NCI-H2196 (cell line): ENCODE data around the gene RNF145.

Source experiments
- DNase-seq: peaks from one replicate; lab custom pipeline; 2025; ENCODE audit not compliant: unreplicated experiment; lab: John Stamatoyannopoulos, UW

Gene RNF145

DNA sequence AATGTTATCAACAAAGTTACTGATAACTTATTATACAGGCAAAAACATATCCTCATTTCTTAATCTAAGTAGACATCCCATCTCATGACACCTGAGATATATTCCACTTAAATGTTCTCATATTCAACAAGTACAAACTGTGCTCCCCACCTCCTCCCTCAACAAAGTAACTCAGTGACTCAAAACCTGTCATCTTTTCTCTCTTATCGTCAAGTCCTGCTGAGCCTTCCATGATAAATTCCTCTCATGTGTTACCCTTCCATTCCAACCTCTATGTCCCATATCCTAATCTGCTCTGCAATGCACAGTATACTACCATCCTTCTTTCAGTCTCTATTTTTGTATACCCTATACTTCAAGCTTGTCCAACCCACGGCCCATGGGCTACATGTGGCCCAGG, 13.6 kb downstream of the RNF145 start:
- DNase-seq: no peak

DNA sequence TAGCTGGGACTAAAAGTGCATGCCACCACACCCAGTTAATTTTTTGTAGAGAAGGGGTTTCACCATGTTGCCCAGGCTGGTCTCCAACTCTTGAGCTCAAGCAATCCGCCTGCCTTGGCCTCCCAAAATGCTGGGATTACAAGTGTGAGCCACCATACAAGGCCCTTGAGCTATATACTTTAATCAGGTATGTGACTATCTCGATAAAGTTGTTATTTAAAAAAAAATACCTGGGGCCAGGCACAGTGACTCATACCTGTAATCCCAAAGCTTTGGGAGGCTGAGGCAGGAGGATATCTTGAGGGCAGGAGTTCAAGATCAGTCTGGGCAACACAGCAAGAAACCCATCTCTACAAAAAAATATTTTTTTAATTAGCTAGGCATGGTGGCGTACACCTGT, 19.2 kb downstream of the RNF145 start:
- no peak for DNase-seq

DNA sequence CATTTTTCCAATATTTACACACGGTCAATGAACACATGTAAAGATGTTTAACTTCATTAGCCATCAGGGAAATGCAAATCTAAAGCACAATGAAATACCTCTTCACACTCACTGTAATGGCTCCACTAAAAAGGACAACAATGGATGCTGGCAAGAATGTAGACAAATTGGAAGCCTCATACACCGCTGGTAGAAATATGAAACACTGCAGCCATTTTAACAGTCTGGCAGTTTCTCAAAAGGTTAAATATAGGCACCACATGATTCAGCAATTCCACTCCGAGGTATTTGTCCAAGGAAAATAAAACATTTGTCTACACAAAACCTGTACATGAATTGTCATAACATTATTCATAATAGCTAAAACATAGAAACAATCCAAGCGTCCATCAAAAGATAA, 20.0 kb downstream of the RNF145 start:
- DNase-seq: no peak

DNA sequence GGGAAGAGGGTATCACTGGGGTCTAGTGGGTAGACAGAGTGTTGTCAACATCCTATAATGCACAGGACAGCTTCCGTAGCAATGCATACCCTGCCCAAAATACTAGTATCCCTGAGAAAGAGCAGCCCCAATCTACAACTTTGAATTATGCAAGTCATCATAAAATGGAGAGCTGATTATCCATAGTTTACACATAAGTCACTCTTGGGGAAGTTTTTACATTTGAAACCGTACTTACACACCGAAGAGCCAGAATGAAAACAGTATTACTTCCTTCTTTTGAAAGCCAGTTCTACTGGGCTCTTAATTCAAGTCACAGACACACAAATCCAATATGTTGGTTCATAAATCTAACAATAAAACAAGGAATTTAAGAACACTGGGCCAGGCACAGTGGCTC, 21.6 kb downstream of the RNF145 start:
- DNase-seq: no peak

DNA sequence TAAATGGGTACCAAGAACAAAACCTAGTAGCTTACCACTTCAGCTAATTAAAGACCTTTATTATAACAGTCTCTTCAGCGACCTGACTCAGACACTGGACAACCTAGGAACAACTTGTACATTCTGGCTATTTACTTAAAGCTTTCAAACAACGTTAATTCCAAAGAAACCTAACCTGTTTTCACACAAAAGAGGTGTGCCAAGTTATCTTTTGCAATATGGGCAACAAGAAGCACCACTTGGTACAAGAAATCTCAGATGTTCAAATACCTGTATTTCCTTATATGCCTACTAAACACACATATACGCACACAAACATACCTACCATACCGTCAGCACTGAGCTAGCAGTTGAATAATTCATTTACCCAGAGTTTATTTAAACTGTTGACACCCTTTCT, 23.0 kb downstream of the RNF145 start:
- no peak for DNase-seq

DNA sequence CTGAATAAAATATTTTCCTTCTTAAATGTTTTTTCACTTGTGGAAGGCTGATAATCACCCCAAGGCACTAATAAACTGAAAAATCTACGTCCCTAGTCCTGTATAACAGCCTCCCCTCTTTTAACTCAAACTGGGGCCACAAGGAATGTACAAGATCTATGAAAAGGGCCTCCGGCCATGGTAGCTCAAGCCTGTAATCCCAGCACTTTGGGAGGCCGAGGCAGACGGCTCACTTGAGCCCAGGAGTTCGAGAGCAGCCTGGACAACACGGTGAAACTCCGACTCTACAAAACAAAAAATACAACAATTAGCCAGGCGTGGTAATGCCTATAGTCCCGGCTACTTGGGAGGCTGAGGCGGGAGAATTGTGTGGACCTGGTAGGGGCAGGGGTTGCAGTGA, 23.6 kb downstream of the RNF145 start:
- no peak for DNase-seq

DNA sequence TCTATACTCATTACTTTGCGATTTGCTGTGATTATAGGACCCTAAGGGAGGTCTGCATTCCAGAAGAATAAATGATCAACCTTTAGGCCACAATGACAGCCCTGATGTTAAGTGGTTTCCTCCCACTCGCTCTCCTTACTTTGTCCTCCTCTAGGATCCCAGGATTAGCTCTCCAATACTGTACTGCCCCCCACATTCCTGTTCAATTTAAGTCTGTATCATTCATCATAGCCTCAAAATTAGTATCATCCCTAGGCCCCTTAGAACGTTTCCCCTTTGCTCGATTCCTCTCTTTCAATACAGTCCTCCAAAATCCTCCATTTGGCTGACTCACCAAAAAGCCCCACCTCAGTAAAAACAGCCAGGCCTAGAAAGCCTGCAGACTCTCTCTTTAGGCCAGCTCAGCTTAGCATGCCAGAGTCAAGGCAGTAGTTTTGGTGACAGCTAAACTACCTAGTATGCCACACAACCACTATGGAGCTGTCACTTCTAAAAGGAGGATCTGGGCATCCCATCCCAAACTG, 24.4 kb downstream of the RNF145 start:
- DNase-seq: no peak

DNA sequence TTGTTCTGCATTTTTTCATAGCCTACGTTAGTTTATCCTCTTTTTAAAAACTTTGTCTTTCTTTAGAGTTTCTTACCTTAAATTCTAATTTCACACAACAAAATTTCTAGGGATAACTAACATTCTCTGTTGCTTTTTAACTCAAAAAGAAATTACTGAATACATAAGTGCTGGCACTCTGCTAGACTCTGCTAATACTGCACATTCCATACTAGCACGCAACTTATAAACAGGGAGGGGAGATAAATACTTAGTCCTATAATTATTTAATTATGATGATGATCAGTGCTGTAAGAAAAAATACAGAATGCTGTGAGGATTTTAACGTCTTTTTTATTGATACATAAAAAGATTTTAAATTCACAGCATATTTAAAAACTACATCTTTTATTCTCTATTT, 25.1 kb downstream of the RNF145 start:
- no peak for DNase-seq

DNA sequence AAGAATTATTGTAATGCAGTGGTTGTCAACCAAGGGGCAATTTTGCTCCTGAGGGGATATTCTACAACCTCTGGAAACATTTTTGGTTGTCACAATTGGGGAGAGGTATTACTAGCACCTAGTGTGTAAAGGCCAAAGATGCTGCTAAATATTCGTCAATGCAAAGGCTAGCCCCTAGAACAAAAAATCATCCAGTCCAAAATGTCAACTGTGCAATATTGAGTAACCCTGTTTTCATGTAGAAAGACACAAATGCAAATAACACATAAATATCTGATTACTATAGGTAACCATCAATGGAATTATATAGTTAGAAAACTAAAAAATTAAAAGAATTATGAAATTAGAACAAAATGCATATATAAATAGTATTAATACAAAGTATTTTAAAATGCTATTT, 26.1 kb downstream of the RNF145 start:
- no peak for DNase-seq

DNA sequence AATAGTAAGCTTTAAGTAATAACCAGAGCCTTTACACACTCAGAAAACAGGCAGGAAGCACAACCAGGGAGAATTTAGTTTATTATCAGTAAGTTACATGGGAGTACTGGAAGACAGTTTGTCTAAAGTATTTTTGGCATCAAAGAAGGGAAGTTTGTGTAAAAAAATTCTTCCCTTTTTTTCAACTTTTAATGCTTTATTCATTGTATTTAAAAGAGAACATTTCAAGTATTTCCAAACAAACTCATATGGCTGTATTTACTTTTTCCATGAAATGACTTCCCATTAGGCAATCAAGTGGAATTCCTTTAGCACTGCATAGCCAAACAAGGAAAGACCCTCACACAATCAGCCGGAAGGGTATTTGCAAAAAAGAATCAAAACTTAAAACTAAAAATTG, 26.7 kb downstream of the RNF145 start:
- DNase-seq: no peak

DNA sequence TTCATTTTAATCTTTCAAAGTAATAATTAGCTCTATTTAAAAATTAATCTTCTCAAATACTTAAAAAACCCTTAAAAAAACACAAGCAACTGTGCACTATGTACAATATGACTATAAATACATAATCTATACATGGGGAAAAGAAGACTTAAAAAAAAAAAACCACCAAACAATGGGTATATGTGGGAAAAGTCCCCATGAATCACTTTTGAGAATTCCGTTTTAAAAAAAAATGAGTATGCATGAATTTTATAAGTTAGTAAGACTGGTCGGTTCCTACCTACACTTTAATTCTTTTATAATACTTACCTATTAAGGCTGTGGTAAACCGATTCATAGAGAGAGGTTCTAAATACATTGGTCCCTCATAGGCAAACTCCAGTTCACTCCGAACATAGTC, 27.7 kb downstream of the RNF145 start:
- no peak for DNase-seq

DNA sequence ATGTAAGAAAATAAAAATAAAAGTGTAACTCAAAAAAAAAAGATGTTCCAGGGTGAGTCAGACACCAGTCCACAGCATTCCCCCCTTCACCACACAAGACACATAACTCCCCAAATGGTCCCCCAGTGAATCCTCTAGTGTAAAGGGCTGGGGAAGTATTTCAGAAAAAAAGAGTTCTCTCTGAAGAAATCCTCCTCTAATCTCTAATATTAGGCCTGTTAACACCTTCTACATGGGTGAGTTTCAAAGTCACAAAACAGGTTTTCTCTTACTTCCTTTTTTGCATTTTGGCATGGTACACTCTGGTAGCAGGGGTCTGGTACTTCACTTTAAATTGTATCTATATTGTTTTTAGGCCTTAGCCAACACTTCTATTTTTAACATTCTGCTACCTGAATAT, 28.2 kb downstream of the RNF145 start:
- no peak for DNase-seq

DNA sequence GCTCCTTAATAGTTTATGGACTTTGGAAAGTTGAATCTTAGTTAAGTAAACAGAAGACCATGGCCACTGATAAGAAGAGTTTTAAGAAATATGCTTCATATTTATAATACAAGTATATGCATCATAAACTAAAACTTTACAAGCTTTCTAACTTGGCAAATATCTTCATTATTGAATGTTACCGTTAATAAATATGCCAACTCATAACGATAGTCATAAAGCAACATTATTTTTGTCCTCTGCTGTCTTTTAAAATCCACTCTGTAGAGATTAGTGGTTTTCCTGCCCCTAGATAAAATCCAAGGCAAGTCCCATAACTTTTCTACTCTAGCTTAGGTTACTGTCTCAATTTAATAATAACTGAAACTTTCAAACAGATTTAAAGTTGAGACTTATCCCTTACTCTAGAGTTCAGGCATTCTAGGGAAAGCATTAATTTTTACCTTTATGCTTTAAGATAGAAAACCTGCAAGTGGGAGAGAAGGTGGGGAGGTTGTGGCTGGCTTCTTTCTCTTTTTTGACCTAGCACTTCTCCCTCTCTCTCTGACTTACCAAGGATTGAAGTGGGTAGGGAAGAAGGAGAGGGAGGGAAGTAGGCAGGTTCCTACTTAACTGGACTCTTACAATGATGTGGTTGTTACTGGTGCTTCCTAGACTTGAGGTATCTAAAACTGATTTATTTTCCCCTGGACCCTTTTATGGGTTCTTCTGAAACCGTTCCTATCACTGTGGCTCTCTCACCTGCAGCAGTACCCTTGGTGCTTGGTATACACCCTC, 29.6 kb downstream of the RNF145 start:
- no peak for DNase-seq

DNA sequence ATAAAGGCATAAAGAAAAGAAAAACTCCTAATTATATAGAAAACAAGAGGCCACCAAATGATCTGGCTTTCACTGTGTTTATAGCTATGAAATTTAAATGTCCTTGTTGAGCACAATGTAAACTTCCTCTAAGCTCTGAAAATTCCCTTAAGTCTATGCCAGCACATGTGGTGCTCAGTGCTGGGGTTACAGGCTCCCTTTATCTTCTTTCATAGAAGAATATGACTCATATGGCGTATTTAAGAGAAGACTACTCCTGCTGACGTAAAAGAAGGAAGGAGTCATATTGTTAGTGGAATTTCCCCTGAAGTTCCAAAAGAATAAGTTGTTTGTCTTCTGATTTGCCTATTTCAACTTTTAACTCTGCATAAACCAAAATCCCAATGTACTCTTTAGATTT, 30.4 kb downstream of the RNF145 start:
- no peak for DNase-seq

DNA sequence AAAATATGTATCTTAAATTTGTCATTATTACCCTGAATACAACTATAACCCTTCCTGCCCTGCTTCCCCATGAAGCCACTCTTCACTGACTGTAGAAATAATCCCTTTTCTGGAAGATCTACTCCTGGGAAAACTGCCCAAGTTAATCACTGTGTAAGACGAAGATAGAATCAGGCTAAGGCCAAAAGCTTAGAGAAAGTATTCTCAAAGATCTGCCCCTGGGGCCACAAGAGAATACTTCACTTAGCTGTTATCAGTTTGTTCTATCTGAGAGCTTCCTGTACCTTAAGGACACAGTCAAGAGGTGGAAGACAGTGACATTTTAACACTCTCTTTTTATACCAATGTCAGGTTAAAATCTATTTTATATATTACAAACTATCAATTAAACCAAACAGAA, 33.8 kb downstream of the RNF145 start:
- DNase-seq: no peak

DNA sequence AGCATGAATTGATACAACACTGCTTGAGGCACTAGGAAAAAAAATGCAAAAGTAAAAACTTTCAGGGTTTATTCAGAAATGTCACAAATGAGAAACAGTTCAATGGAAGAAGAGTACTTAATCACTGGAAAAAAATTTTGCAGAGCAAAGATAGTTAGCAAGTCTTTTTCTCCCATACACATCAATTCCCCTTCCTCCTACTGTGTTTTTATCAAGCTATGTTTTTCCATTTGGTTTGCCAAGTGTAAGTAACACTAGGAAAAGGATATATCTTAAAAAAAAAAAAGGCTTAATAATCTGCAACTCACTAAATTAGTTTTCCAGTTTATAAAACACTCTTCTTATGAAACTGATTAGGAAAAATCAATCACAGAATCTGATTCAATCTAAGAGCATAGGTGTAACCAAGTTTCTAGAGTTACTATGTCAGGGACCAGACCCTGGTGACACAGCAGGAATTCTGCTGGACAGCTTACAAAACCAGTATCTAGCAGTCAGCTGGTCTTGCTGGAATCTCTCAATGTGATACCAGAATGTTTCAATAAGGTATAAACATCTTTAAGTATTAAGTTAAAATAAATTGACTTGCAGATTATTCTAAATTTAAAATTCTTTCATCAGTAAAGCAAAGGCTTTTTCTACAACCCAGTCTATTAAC, 34.7 kb downstream of the RNF145 start:
- no peak for DNase-seq

DNA sequence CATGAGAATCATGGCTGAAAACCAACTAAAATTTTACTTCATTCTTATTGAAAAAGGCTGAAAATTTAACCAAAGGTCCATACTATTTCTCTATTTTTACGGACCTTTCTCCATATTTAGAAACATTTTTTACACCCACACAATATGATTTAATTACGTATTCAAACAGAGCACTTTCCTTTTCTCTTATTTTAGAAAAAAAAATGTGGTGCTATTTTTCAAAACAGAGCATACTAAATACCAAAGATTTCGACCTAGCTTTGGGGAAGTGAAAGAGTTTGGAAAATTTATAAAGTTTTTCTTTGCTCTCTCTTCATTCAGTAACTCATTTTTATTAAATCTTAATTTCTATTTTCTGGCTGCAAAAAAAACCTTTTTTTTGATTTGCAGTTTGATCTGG, 38.1 kb downstream of the RNF145 start:
- no peak for DNase-seq

DNA sequence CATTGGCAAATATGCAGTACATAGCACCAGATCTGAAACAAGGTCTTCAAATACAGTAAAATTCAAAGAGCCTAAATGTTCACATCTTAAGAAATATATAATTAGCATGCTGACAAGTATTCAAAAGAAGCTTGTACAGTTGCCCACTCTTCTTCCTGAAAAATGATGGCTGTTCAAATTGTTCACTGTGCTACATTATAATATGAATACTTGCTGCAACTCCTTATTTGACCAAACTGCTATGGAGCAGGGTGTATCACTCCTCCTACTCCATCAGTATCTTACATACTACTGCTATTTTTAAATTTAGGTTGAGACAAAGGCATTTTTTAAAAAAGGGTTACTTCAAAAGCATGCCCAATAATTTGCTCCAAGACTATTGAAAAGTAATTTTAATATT, 39.3 kb downstream of the RNF145 start:
- DNase-seq: no peak

DNA sequence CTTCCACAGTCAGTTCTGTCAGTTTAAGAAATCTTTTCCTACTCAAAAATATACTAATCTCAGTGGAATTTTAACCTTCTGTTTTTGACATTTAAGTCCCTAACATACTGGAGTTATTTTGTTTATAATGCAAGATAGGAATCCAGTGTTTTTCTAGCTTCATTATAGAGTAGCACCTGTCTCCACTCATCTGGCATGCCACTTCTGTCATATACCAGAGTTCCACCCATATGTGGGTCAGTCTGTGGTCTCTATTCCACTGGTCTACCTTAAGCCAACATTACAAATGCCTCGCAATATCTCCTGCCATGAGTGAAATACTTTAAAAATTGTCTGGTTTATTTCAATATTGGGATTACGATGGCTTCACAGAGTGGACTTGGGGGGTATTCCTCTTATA, 42.9 kb downstream of the RNF145 start:
- no peak for DNase-seq

DNA sequence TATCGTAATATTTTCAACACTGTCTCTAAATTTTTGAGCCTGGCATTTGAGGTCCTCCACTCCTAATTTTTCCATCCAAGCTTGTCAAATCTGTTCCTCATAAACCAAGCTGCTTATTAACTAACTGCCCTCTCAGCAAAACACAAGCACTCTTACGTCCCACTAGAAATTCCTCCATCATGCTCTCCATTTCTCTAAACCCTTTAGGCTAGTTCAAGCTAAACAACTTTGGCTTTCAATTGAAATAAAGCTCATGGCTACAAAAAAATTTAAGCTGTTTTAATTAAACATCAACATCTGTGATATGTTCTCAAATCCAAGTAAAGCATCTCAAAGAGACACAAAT, 45.7 kb downstream of the RNF145 start:
- DNase-seq: no peak

DNA sequence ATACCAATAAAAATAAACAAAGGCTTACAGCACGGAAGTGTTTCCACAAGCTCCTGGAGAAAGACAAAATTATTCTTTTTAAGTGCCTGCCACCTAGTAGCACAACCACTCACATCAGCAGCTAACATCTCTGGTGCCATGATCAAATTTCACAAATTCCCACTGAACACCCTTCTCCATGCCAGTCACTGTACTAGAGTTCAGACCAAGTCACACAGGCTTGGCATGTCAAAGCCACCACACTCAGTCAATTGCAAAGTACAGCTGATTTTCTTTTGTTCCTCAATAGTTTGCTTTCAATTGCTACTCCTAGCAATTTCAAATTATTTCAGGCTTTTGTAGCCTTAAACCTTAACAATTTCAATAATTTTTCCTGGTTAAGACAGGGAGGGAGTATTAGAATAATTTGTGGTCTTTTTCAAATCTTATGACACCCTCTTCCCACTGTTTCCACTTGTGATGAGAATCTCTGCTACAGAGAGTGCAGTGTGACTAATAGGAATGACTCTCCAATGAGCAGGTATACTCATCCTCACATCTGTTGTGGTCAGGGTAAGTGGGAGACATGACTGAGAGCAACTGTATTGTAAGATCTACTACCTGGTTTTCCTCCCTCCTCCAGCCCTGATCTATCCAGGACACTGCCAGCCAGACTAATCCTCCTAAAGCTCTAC, 46.2 kb downstream of the RNF145 start:
- no peak for DNase-seq
